Mesothelial cell of epicardium (in vitro differentiated cells): ENCODE data around the gene LYSMD4. TPM values are rescaled to one million over a fixed set of nuclear protein-coding genes. Genes with fewer than 3 reads are reported as not detected.
"Not testable (repeated sequence)": the region's sequence is repeated elsewhere in the genome, so short reads cannot be mapped to it uniquely, and the experiment has no call there.

Experiments
- DNase-seq, 2 experiments: peaks; one replicate each; pipeline ENCODE4 v3.0.0; 2021; ENCODE audit warnings: low spot score in 2 of 2; ENCODE audit not compliant: unreplicated experiment in 2 of 2
- H3K27ac Mint-ChIP-seq: 2 replicates; pipeline ENCODE4 v1.8.0; 2021; ENCODE audit warnings: mixed read lengths
- H3K27me3 Mint-ChIP-seq: 2 replicates; pipeline ENCODE4 v1.8.0; 2021; ENCODE audit warnings: low read depth, mixed read lengths
- H3K36me3 Mint-ChIP-seq: 2 replicates; pipeline ENCODE4 v1.8.0; 2021; ENCODE audit warnings: mixed read lengths
- H3K4me1 Mint-ChIP-seq: 2 replicates; pipeline ENCODE4 v1.8.0; 2021; ENCODE audit warnings: mixed read lengths
- H3K4me3 Mint-ChIP-seq: 2 replicates; pipeline ENCODE4 v1.8.0; 2021; ENCODE audit warnings: mild to moderate bottlenecking, moderate library complexity, mixed read lengths
- H3K9me3 Mint-ChIP-seq: 2 replicates; pipeline ENCODE4 v1.8.0; 2021; ENCODE audit warnings: mixed read lengths
- CTCF ChIP-seq: fragments of 200-600 bp; sonication (generic); IDR thresholded peaks from one replicate; pipeline ENCODE4 v1.5.0; 2021; ENCODE audit warnings: antibody characterized with exemption; ENCODE audit not compliant: unreplicated experiment
- total RNA-seq: library from RNA; stranded (reverse); gene quantifications from 3 replicates; pipeline ENCODE4 v1.2.1, GENCODE V29; 2021

The LYSMD4 gene
- total RNA-seq, 1 donor from 2014 or later: 17.2 TPM

GRCh38 chr15:99755692-99756409, 22.6 kb upstream of the LYSMD4 start:
- DNase-seq: no peak
- Mint-ChIP-seq H3K27ac (no peak overlapping the region), H3K9me3 (no peaks in the 10 kb centered on the region), H3K27me3 (no peaks in the 10 kb centered on the region), H3K4me3 (no peak overlapping the region), H3K4me1 (no peaks in the 10 kb centered on the region), H3K36me3 (no peaks in the 10 kb centered on the region)
- peak; percentile 62 for TF ChIP-seq CTCF

- H3K27ac Mint-ChIP-seq: no peak overlapping the region
- H3K27me3 Mint-ChIP-seq: no peaks in the 10 kb centered on the region
- no peaks in the 10 kb centered on the region for H3K36me3 Mint-ChIP-seq
- TF ChIP-seq CTCF: no peak
- H3K4me3 Mint-ChIP-seq: no peak overlapping the region
- DNase-seq: no peak
- no peaks in the 10 kb centered on the region for H3K4me1 Mint-ChIP-seq
- H3K9me3 Mint-ChIP-seq: no peaks in the 10 kb centered on the region
Observed at GRCh38 chr15:99753066-99753465, 19.8 kb upstream of the LYSMD4 start.

GRCh38 chr15:99752556-99752955, 19.3 kb upstream of the LYSMD4 start:
- Mint-ChIP-seq H3K36me3 (no peaks in the 10 kb centered on the region), H3K27me3 (no peaks in the 10 kb centered on the region), H3K4me1 (no peaks in the 10 kb centered on the region), H3K9me3 (no peaks in the 10 kb centered on the region), H3K27ac (no peak overlapping the region), H3K4me3 (no peak overlapping the region)
- DNase-seq: no peak
- no peak for TF ChIP-seq CTCF

GRCh38 chr15:99750326-99750725, 17.1 kb upstream of the LYSMD4 start:
- not testable (repeated sequence) for H3K9me3 Mint-ChIP-seq, H3K27me3 Mint-ChIP-seq, H3K27ac Mint-ChIP-seq, DNase-seq, H3K36me3 Mint-ChIP-seq, H3K4me3 Mint-ChIP-seq, H3K4me1 Mint-ChIP-seq

- TF ChIP-seq CTCF: no peak
- Mint-ChIP-seq H3K4me1 (no peaks in the 10 kb centered on the region), H3K9me3 (no peaks in the 10 kb centered on the region), H3K36me3 (no peaks in the 10 kb centered on the region), H3K27ac (no peak overlapping the region), H3K4me3 (no peak overlapping the region), H3K27me3 (peaks cover 5% of the 10 kb centered on the region)
- DNase-seq: no peak
Observed at GRCh38 chr15:99749386-99749785, 16.1 kb upstream of the LYSMD4 start.

- Mint-ChIP-seq H3K36me3 (no peaks in the 10 kb centered on the region), H3K4me3 (no peak overlapping the region), H3K27me3 (peaks cover 8% of the 10 kb centered on the region), H3K27ac (no peak overlapping the region), H3K4me1 (no peaks in the 10 kb centered on the region), H3K9me3 (no peaks in the 10 kb centered on the region)
- no peak for DNase-seq
- TF ChIP-seq CTCF: no peak
Observed at GRCh38 chr15:99745370-99746086, 12.3 kb upstream of the LYSMD4 start.
